GM12878 (cell line): Measurements from ENCODE around the gene BLOC1S2. TPM values are rescaled to one million over a fixed set of nuclear protein-coding genes. Genes with fewer than 3 reads are reported as not detected.

Source experiments
- ATAC-seq: fragments of 200-7000 bp; cut with Tn5 transposase; 3 replicates; pipeline ENCODE4 v1.9.1; 2020; ENCODE audit warnings: mild to moderate bottlenecking, moderate library complexity
- BruUV-seq: library from RNA; stranded (reverse); fragments of 400-500 nt; replicated peaks from 2 replicates; lab custom pipeline; 2021; lab: Mats Ljungman, UMichigan
- CTCF ChIA-PET: fragments of 300-600 bp; sonication (Branson Sonifier 250); formaldehyde crosslinking; extraction: SDS; loops from one replicate; lab custom pipeline; 2021; ENCODE audit warnings: inconsistent platforms; lab: Yijun Ruan, JAX
- POLR2A ChIA-PET: fragments of 350-600 bp; formaldehyde crosslinking; extraction: SDS; loops from one replicate; lab custom pipeline; 2021; ENCODE audit warnings: inconsistent platforms; lab: Charles Lee
- RAD21 ChIA-PET: fragments of 300-600 bp; sonication (Branson Sonifier 250); formaldehyde crosslinking; loops from one replicate; lab custom pipeline; 2023; ENCODE audit warnings: antibody characterized with exemption; ENCODE audit not compliant: unreplicated experiment; lab: Charles Lee
- SMC1A ChIA-PET: fragments of 300-600 bp; sonication (Branson Sonifier 250); formaldehyde crosslinking; loops from one replicate; lab custom pipeline; 2023; ENCODE audit not compliant: unreplicated experiment, uncharacterized antibody; lab: Charles Lee
- DNase-seq: peaks from one replicate; pipeline ENCODE4 v3.0.0-alpha.2; 2011; ENCODE audit warnings: low read depth, low spot score
- FAIRE-seq: peaks from 3 replicates; lab custom pipeline; 2011; peaks lifted over from hg19 to GRCh38; lab: Jason Lieb, UNC
- H2AFZ ChIP-seq: 2 replicates; pipeline ENCODE4 v1.6.0; 2011; ENCODE audit warnings: low read depth, low read length, control low read depth; ENCODE audit not compliant: control insufficient read depth
- H3K27ac ChIP-seq: 2 replicates; pipeline ENCODE4 v1.5.1; 2011; ENCODE audit warnings: control low read depth; ENCODE audit not compliant: control insufficient read depth, insufficient read depth
- H3K27me3 ChIP-seq, 2 experiments: replicated peaks in 1 of 2; 2 replicates each; pipeline versions ENCODE4 v1.6.0 to v1.6.1; 2011; ENCODE audit warnings: low read length in 1 of 2; ENCODE audit not compliant: control insufficient read depth in 2 of 2, insufficient read depth in 2 of 2
- H3K36me3 ChIP-seq, 2 experiments: 2 replicates each; pipeline ENCODE4 v1.5.1; 2011; ENCODE audit warnings: low read length in 1 of 2; ENCODE audit not compliant: control insufficient read depth in 2 of 2, insufficient read depth in 2 of 2
- H3K4me1 ChIP-seq: 2 replicates; pipeline ENCODE4 v1.6.1; 2011; ENCODE audit warnings: mild to moderate bottlenecking, low read length, moderate library complexity, mixed read lengths; ENCODE audit not compliant: control insufficient read depth, insufficient read depth
- H3K4me2 ChIP-seq: 2 replicates; pipeline ENCODE4 v1.6.0; 2011; ENCODE audit warnings: control low read depth; ENCODE audit not compliant: control insufficient read depth, insufficient read depth
- H3K4me3 ChIP-seq: fragments of 200-600 bp; sonication (generic); 2 replicates; pipeline ENCODE4 v1.5.1; 2016
- H3K79me2 ChIP-seq: 2 replicates; pipeline ENCODE4 v1.6.0; 2011; ENCODE audit warnings: low read length; ENCODE audit not compliant: control insufficient read depth, insufficient read depth
- H3K9ac ChIP-seq: 2 replicates; pipeline ENCODE4 v1.8.0; 2011; ENCODE audit warnings: low read length, control low read depth, mixed read lengths; ENCODE audit not compliant: control insufficient read depth, insufficient read depth
- H3K9me3 ChIP-seq: replicated peaks from 3 replicates; pipeline ENCODE4 v1.5.1; 2011; ENCODE audit warnings: mild to moderate bottlenecking, low read length; ENCODE audit not compliant: control insufficient read depth, insufficient read depth
- H4K20me1 ChIP-seq: 2 replicates; pipeline ENCODE4 v1.6.0; 2011; ENCODE audit not compliant: control insufficient read depth, insufficient read depth
- LARP7 ChIP-seq: fragments of 450-650 bp; IDR thresholded peaks from 2 replicates; pipeline ENCODE4 v1.6.1; 2017; ENCODE audit warnings: mild to moderate bottlenecking
- NFYB ChIP-seq: IDR thresholded peaks from 2 replicates; pipeline ENCODE4 v1.6.1; 2011; ENCODE audit warnings: low read depth, mild to moderate bottlenecking, low read length, improper control_type of control experiment, moderate library complexity; ENCODE audit not compliant: insufficient read depth
- POLR2AphosphoS2 ChIP-seq: IDR thresholded peaks from 2 replicates; pipeline ENCODE4 v1.6.1; 2011; ENCODE audit warnings: low read depth, mild to moderate bottlenecking, low read length, improper control_type of control experiment, moderate library complexity
- POLR2AphosphoS5 ChIP-seq: IDR thresholded peaks from 2 replicates; pipeline ENCODE4 v1.6.1; 2011; ENCODE audit warnings: mild to moderate bottlenecking, low read length, inconsistent platforms
- RFX5 ChIP-seq: IDR thresholded peaks from 2 replicates; pipeline ENCODE4 v1.6.1; 2011; ENCODE audit warnings: low read depth, low read length, improper control_type of control experiment
- SMARCA5 ChIP-seq: fragments of 450-650 bp; IDR thresholded peaks from 2 replicates; pipeline ENCODE4 v1.6.1; 2017; ENCODE audit warnings: mild to moderate bottlenecking
- SREBF2 ChIP-seq: IDR thresholded peaks from 2 replicates; pipeline ENCODE4 v1.6.1; 2012; ENCODE audit warnings: mild to moderate bottlenecking, low read length
- TAF1 ChIP-seq: IDR thresholded peaks from 2 replicates; pipeline ENCODE4 v1.6.1; 2011; ENCODE audit warnings: mild to moderate bottlenecking, low read depth, low read length, borderline replicate concordance
- WRNIP1 ChIP-seq: IDR thresholded peaks from 2 replicates; pipeline ENCODE4 v1.6.1; 2011; ENCODE audit warnings: low read depth, low read length, improper control_type of control experiment, borderline replicate concordance
- YY1 ChIP-seq: IDR thresholded peaks from 2 replicates; pipeline ENCODE4 v1.6.1; 2011; ENCODE audit warnings: low read depth, mild to moderate bottlenecking, low read length
- ZBED1 ChIP-seq: IDR thresholded peaks from 2 replicates; pipeline ENCODE4 v1.6.1; 2016; ENCODE audit warnings: borderline replicate concordance
- ZNF384 ChIP-seq: IDR thresholded peaks from 2 replicates; pipeline ENCODE4 v1.6.1; 2012; ENCODE audit warnings: low read depth, mild to moderate bottlenecking, low read length, improper control_type of control experiment, borderline replicate concordance
- WGBS: methylation state at CpG from one replicate; pipeline ENCODE4 v1.1.6; 2016; ENCODE audit warnings: low lambda C conversion rate; ENCODE audit not compliant: insufficient replicate concordance, insufficient coverage; ENCODE audit errors: missing lambda C conversion rate; 5-methylcytosine and 5-hydroxymethylcytosine counted together
- in situ Hi-C: fragments of 300-500 bp; cut with MboI; formaldehyde crosslinking; loops from 9 replicates; pipeline ENCODE4 v1.14.3; 2018; ENCODE audit warnings: mixed read lengths
- intact Hi-C: fragments of 100-400 bp; cut with micrococcal nuclease; formaldehyde crosslinking; loops from one replicate; pipeline ENCODE4 v1.14.2; 2022; ENCODE audit not compliant: unreplicated experiment
- polyA plus RNA-seq, 11 experiments: library from polyadenylated mRNA; depleted of rRNA in 4 of 11; unstranded in 6 of 11; stranded (reverse) in 5 of 11; fragments of >200 nt; fragmentation: Nextera tagmentation in 4 of 11; fragmentation: Illumina TruSeq in 1 of 11; extraction: Ambion mirVana in 4 of 11; extraction: Trizol in 1 of 11; gene quantifications; 1 replicate in 1 of 11; 2 replicates in 10 of 11; pipeline versions ENCODE4 v1.2.1 to v1.2.3, GENCODE V29; 2011 to 2016; ENCODE audit warnings: inconsistent platforms in 2 of 11, missing spikeins in 2 of 11, low read depth in 1 of 11
- total RNA-seq, 4 experiments: library from RNA; depleted of rRNA in 3 of 4; stranded (reverse); fragments of >200 nt in 3 of 4; fragmentation: Illumina TruSeq in 1 of 4; extraction: Trizol in 1 of 4; gene quantifications; 2 replicates each; pipeline versions ENCODE4 v1.2.1 to v1.2.3, GENCODE V29; 2013 to 2021
- TF ChIP-seq, protein P1 (sequence below): IDR thresholded peaks from 2 replicates; pipeline ENCODE4 v1.6.1; 2012; ENCODE audit warnings: low read length, inconsistent platforms
- TF ChIP-seq, protein P2 (sequence below): fragments of 450-650 bp; IDR thresholded peaks from 2 replicates; pipeline ENCODE4 v1.6.1; 2018; ENCODE audit warnings: borderline replicate concordance, mild to moderate bottlenecking; ENCODE audit not compliant: partially characterized antibody
- TF ChIP-seq, protein P3 (sequence below), 3 experiments: IDR thresholded peaks in 2 of 3; conservative IDR thresholded peaks in 1 of 3; 2 replicates each; pipeline ENCODE4 v1.5.1; 2011; ENCODE audit warnings: low read depth in 3 of 3, low read length in 3 of 3, mild to moderate bottlenecking in 3 of 3, control low read depth in 2 of 3, moderate library complexity in 2 of 3, inconsistent platforms in 1 of 3, mixed read lengths in 1 of 3; ENCODE audit not compliant: control insufficient read depth in 2 of 3, insufficient read depth in 1 of 3; ENCODE audit errors: extremely low read depth in 1 of 3
- TF ChIP-seq, protein P4 (sequence below): fragments of 450-650 bp; IDR thresholded peaks from 2 replicates; pipeline ENCODE4 v1.6.1; 2017; ENCODE audit warnings: antibody characterized with exemption, mild to moderate bottlenecking, moderate library complexity

The BLOC1S2 gene
- total and polyA plus RNA-seq, 10 of the 15 experiments (the other 5 are each of a cell fraction or from before 2014, with no cell fraction given): 58.6 to 164 (median 79.5) TPM

DNA sequence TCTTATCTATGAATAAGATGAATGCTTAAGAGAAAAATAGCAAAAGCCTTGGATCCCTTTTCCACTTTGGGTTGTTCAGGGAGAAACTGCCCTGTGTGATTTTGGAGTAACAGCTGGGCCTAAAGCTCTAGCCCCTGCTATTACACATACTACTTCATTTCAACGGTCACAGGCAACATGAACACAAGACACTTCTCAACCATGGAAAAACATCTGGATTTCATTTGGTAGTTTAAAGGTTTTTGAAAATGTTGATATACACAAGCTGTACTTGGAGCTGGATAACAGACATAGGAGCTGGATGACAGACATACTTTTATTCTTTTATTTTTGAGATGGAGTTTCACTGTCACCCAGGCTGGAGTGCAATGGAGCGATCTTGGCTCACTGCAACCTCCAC lies 54.4 kb downstream of the BLOC1S2 start:
- RAD21 ChIA-PET: no interaction called here
- FAIRE-seq: no peak
- SMC1A ChIA-PET: no interaction called here
- 94% methylated on average over 2 of the region's 2 CpGs for WGBS
- Histone ChIP-seq H4K20me1 (no peaks in the 10 kb centered on the region), H3K4me1 (peaks cover 3% of the 10 kb centered on the region; the same call in 1 of the 2 replicates), H3K4me3 (no peak overlapping the region), H3K27me3 (no peaks in the 10 kb centered on the region), H3K4me2 (no peak overlapping the region), H3K9me3 (no peaks in the 10 kb centered on the region), H3K79me2 (peaks cover 23% of the 10 kb centered on the region), H3K36me3 (peaks cover 5 to 19% of the 10 kb centered on the region in 2 experiments), H3K9ac (no peak overlapping the region), H3K27ac (no peak overlapping the region), H2AFZ (no peak overlapping the region)
- BruUV-seq: no TSS peak
- no peak for DNase-seq
- POLR2A ChIA-PET: interaction anchor here (0.5 kb wide), 1 partner anchor 1198 kb away, joined by 6 read pairs; no protein-coding TSS in a partner anchor
- in situ Hi-C loops (no loop called here), intact Hi-C loops (no loop called here)
- ATAC-seq: no peak
- CTCF ChIA-PET: interaction anchor here (0.6 to 1.5 kb wide), 3 partner anchors 8 to 16 kb away, joined by 3 to 5 read pairs (median 3); no protein-coding TSS in a partner anchor
- TF ChIP-seq TAF1 (no peak), LARP7 (no peak), RFX5 (no peak), POLR2AphosphoS5 (no peak), ZNF384 (no peak), POLR2AphosphoS2 (no peak), SREBF2 (no peak), YY1 (no peak), ZBED1 (no peak), SMARCA5 (no peak), NFYB (no peak), WRNIP1 (no peak)
- TF ChIP-seq, protein P1, sequence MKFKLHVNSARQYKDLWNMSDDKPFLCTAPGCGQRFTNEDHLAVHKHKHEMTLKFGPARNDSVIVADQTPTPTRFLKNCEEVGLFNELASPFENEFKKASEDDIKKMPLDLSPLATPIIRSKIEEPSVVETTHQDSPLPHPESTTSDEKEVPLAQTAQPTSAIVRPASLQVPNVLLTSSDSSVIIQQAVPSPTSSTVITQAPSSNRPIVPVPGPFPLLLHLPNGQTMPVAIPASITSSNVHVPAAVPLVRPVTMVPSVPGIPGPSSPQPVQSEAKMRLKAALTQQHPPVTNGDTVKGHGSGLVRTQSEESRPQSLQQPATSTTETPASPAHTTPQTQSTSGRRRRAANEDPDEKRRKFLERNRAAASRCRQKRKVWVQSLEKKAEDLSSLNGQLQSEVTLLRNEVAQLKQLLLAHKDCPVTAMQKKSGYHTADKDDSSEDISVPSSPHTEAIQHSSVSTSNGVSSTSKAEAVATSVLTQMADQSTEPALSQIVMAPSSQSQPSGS: no peak
- TF ChIP-seq, protein P2, sequence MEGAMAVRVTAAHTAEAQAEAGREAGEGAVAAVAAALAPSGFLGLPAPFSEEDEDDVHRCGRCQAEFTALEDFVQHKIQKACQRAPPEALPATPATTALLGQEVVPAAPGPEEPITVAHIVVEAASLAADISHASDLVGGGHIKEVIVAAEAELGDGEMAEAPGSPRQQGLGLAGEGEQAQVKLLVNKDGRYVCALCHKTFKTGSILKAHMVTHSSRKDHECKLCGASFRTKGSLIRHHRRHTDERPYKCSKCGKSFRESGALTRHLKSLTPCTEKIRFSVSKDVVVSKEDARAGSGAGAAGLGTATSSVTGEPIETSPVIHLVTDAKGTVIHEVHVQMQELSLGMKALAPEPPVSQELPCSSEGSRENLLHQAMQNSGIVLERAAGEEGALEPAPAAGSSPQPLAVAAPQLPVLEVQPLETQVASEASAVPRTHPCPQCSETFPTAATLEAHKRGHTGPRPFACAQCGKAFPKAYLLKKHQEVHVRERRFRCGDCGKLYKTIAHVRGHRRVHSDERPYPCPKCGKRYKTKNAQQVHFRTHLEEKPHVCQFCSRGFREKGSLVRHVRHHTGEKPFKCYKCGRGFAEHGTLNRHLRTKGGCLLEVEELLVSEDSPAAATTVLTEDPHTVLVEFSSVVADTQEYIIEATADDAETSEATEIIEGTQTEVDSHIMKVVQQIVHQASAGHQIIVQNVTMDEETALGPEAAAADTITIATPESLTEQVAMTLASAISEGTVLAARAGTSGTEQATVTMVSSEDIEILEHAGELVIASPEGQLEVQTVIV: no peak
- TF ChIP-seq, protein P3, sequence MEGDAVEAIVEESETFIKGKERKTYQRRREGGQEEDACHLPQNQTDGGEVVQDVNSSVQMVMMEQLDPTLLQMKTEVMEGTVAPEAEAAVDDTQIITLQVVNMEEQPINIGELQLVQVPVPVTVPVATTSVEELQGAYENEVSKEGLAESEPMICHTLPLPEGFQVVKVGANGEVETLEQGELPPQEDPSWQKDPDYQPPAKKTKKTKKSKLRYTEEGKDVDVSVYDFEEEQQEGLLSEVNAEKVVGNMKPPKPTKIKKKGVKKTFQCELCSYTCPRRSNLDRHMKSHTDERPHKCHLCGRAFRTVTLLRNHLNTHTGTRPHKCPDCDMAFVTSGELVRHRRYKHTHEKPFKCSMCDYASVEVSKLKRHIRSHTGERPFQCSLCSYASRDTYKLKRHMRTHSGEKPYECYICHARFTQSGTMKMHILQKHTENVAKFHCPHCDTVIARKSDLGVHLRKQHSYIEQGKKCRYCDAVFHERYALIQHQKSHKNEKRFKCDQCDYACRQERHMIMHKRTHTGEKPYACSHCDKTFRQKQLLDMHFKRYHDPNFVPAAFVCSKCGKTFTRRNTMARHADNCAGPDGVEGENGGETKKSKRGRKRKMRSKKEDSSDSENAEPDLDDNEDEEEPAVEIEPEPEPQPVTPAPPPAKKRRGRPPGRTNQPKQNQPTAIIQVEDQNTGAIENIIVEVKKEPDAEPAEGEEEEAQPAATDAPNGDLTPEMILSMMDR (IDR thresholded peaks at IDR 0.05 in 2 of 3, conservative IDR thresholded peaks at IDR 0.05 in 1 of 3; ENCODE audit: control insufficient read depth in 2 of 3, extremely low read depth in 1 of 3, insufficient read depth in 1 of 3, low read depth in 3 of 3, low read length in 3 of 3): no peak
- TF ChIP-seq, protein P4, sequence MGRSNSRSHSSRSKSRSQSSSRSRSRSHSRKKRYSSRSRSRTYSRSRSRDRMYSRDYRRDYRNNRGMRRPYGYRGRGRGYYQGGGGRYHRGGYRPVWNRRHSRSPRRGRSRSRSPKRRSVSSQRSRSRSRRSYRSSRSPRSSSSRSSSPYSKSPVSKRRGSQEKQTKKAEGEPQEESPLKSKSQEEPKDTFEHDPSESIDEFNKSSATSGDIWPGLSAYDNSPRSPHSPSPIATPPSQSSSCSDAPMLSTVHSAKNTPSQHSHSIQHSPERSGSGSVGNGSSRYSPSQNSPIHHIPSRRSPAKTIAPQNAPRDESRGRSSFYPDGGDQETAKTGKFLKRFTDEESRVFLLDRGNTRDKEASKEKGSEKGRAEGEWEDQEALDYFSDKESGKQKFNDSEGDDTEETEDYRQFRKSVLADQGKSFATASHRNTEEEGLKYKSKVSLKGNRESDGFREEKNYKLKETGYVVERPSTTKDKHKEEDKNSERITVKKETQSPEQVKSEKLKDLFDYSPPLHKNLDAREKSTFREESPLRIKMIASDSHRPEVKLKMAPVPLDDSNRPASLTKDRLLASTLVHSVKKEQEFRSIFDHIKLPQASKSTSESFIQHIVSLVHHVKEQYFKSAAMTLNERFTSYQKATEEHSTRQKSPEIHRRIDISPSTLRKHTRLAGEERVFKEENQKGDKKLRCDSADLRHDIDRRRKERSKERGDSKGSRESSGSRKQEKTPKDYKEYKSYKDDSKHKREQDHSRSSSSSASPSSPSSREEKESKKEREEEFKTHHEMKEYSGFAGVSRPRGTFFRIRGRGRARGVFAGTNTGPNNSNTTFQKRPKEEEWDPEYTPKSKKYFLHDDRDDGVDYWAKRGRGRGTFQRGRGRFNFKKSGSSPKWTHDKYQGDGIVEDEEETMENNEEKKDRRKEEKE: no peak
